Gastroesophageal sphincter (tissue), 4 donors: ENCODE data around the gene BPI. TPM values are rescaled to one million over a fixed set of nuclear protein-coding genes. Genes with fewer than 3 reads are reported as not detected.

Source experiments
- ATAC-seq: fragments of 150-250 bp; one replicate; pipeline ENCODE4 v1.9.1; 2016; ENCODE audit warnings: mild to moderate bottlenecking, moderate library complexity
- H3K27ac ChIP-seq, 4 donors: fragments of 200-600 bp; sonication (generic) in 3 of 4; 1 replicate in 3 of 4; 2 replicates in 1 of 4; pipeline ENCODE4 v1.5.1; 2016 to 2019
- H3K27me3 ChIP-seq: fragments of 200-600 bp; sonication (generic); one replicate; pipeline ENCODE4 v1.5.1; 2019
- H3K36me3 ChIP-seq, 2 donors: fragments of 200-600 bp; sonication (generic); one replicate each; pipeline ENCODE4 v1.5.1; 2019; ENCODE audit warnings: control low read depth in 1 of 2
- H3K4me1 ChIP-seq, 3 donors: fragments of 200-600 bp; sonication (generic); 1 replicate in 2 of 3; 2 replicates in 1 of 3; pipeline ENCODE4 v1.5.1; 2016 to 2019; ENCODE audit warnings: control low read depth in 2 of 3
- H3K4me3 ChIP-seq, 2 donors: fragments of 200-600 bp; sonication (generic); one replicate each; pipeline ENCODE4 v1.5.1; 2019; ENCODE audit warnings: mild to moderate bottlenecking in 1 of 2, moderate library complexity in 1 of 2
- H3K9me3 ChIP-seq, 3 donors: fragments of 200-600 bp; sonication (generic); one replicate each; pipeline ENCODE4 v1.5.1; 2017 to 2019; ENCODE audit warnings: control low read depth in 2 of 3
- EP300 ChIP-seq: sonication (generic); formaldehyde crosslinking; IDR thresholded peaks from one replicate; pipeline ENCODE4 v1.6.1; 2017; ENCODE audit warnings: antibody characterized with exemption, mild to moderate bottlenecking
- POLR2A ChIP-seq, 2 donors: fragments of 450-650 bp; IDR thresholded peaks; one replicate each; pipeline ENCODE4 v1.6.1; 2017; ENCODE audit warnings: antibody characterized with exemption in 2 of 2, mild to moderate bottlenecking in 2 of 2, moderate library complexity in 1 of 2
- POLR2AphosphoS5 ChIP-seq: sonication (generic); formaldehyde crosslinking; IDR thresholded peaks from one replicate; pipeline ENCODE4 v1.6.1; 2017; ENCODE audit warnings: antibody characterized with exemption
- WGBS, 2 donors: methylation state at CpG; one replicate each; pipeline ENCODE4 v1.1.5; 2018; ENCODE audit warnings: low coverage in 1 of 2; 5-methylcytosine and 5-hydroxymethylcytosine counted together
- total RNA-seq, 4 donors: library from RNA; depleted of rRNA; stranded (reverse); fragments of >200 nt; gene quantifications; one replicate each; pipeline ENCODE4 v1.1.0, GENCODE V29; 2016
- TF ChIP-seq, protein P1 (sequence below), 4 experiments: fragments of 200-600 bp in 2 of 4; fragments of 450-650 bp in 2 of 4; sonication (generic) in 1 of 4; IDR thresholded peaks; one replicate each; pipeline ENCODE4 v1.5.1; 2017 to 2019; ENCODE audit warnings: antibody characterized with exemption in 4 of 4, mild to moderate bottlenecking in 2 of 4, moderate library complexity in 2 of 4

BPI gene
- total RNA-seq, 4 donors from 2014 or later: 0.27 to 0.47 TPM; not detected in 2

- Histone ChIP-seq H3K4me1 (peaks cover 0 to 16% (median 0%) of the 10 kb centered on the region in 3 donors), H3K4me3 (no peak overlapping the region), H3K36me3 (no peaks in the 10 kb centered on the region), H3K9me3 (peaks cover 0 to 4% (median 0%) of the 10 kb centered on the region in 3 donors), H3K27ac (peak overlapping the region in 1 of 4 donors; percentile 14), H3K27me3 (peaks cover 15% of the 10 kb centered on the region)
- WGBS, 2 donors: 49 to 63% methylated on average over 6 to 13 of the region's 16 CpGs
- TF ChIP-seq, protein P1, sequence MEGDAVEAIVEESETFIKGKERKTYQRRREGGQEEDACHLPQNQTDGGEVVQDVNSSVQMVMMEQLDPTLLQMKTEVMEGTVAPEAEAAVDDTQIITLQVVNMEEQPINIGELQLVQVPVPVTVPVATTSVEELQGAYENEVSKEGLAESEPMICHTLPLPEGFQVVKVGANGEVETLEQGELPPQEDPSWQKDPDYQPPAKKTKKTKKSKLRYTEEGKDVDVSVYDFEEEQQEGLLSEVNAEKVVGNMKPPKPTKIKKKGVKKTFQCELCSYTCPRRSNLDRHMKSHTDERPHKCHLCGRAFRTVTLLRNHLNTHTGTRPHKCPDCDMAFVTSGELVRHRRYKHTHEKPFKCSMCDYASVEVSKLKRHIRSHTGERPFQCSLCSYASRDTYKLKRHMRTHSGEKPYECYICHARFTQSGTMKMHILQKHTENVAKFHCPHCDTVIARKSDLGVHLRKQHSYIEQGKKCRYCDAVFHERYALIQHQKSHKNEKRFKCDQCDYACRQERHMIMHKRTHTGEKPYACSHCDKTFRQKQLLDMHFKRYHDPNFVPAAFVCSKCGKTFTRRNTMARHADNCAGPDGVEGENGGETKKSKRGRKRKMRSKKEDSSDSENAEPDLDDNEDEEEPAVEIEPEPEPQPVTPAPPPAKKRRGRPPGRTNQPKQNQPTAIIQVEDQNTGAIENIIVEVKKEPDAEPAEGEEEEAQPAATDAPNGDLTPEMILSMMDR (IDR thresholded peaks at IDR 0.05): no peak
- TF ChIP-seq EP300: no peak
- TF ChIP-seq POLR2A (IDR thresholded peaks at IDR 0.05): no peak
- TF ChIP-seq POLR2AphosphoS5: no peak
- ATAC-seq: peak; percentile 46
These were observed 17.1 kb upstream of the BPI start for GRCh38 chr20:38286586-38287531.

GRCh38 chr20:38290829-38291814 is 12.8 kb upstream of the BPI start:
- Histone ChIP-seq H3K4me1 (peaks cover 0 to 16% (median 0%) of the 10 kb centered on the region in 3 donors), H3K4me3 (no peak overlapping the region), H3K27me3 (peaks cover 20% of the 10 kb centered on the region), H3K36me3 (no peaks in the 10 kb centered on the region), H3K9me3 (no peaks in the 10 kb centered on the region), H3K27ac (no peak overlapping the region)
- WGBS, 2 donors: 47 to 49% methylated on average over 7 to 14 of the region's 21 CpGs
- peak; percentile 32 for ATAC-seq
- no peak for TF ChIP-seq EP300
- TF ChIP-seq POLR2AphosphoS5: no peak
- TF ChIP-seq, protein P1 (IDR thresholded peaks at IDR 0.05): peak in 2 of 4 experiments; percentile 20 to 46
- TF ChIP-seq POLR2A (IDR thresholded peaks at IDR 0.05): no peak

- TF ChIP-seq POLR2A (IDR thresholded peaks at IDR 0.05) (no peak), POLR2AphosphoS5 (no peak), EP300 (no peak)
- TF ChIP-seq, protein P1 (IDR thresholded peaks at IDR 0.05): no peak
- 53% methylated on average over 2 of the region's 3 CpGs; no CpG with 5 or more reads in 1 of the 2 donors for WGBS, 2 donors
- ATAC-seq: no peak
- Histone ChIP-seq H3K36me3 (no peaks in the 10 kb centered on the region), H3K4me3 (no peak overlapping the region), H3K9me3 (no peaks in the 10 kb centered on the region), H3K27me3 (peaks cover 20% of the 10 kb centered on the region), H3K27ac (no peak overlapping the region), H3K4me1 (peaks cover 0 to 12% (median 0%) of the 10 kb centered on the region in 3 donors)
These were observed 12.0 kb upstream of the BPI start for GRCh38 chr20:38291966-38292365.

DNA sequence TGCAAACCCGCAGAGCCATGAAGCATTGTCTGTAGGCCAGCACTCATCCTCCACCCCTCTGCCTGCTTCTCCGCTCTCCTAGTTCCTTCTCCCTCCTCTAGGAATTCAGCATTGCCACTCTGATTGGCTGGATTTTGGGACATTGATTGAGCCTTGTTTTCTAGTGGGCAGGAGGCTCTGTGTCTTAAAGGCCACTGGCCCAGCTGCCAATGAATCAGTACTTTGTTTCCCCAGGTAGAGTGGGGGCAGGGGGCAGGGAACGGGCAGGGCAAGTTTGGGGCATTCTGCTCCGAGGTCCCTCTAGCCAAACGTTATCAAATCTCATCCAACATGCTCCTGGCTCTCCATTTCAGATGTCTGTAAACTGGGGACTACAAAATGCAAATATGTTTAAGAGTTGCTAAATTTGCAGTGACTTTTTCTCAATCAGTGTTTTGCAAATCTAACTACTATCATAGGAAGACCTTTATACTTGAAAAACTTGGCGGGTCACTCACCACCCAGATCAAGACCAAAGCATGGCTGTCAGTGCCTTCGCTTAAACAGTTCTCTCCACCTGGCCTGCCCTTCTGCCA is 10.4 kb upstream of the BPI start:
- TF ChIP-seq EP300: no peak
- TF ChIP-seq, protein P1 (IDR thresholded peaks at IDR 0.05): no peak
- no peak for TF ChIP-seq POLR2A (IDR thresholded peaks at IDR 0.05)
- TF ChIP-seq POLR2AphosphoS5: no peak
- 69 to 72% methylated on average over 4 to 6 of the region's 7 CpGs for WGBS, 2 donors
- H3K27ac ChIP-seq: no peak overlapping the region
- no peaks in the 10 kb centered on the region for H3K9me3 ChIP-seq
- no peak overlapping the region for H3K4me3 ChIP-seq
- peaks cover 0 to 4% (median 0%) of the 10 kb centered on the region in 3 donors for H3K4me1 ChIP-seq
- ATAC-seq: no peak
- H3K27me3 ChIP-seq: peaks cover 20% of the 10 kb centered on the region
- no peaks in the 10 kb centered on the region for H3K36me3 ChIP-seq
